SK-MEL-5 (cell line): ENCODE data around the gene CUL3. TPM values are rescaled to one million over a fixed set of nuclear protein-coding genes. Genes with fewer than 3 reads are reported as not detected.
"Not testable (repeated sequence)": the region's sequence is repeated elsewhere in the genome, so short reads cannot be mapped to it uniquely, and the experiment has no call there.

Source experiments
- DNase-seq: peaks from one replicate; pipeline ENCODE4 v3.0.0-alpha.2; 2016; ENCODE audit warnings: low read depth, low spot score
- in situ Hi-C: cut with HindIII; loops from 2 replicates; pipeline ENCODE4 v1.10.0; 2016; ENCODE audit warnings: low sequenced_read_pairs, high pct_unique_total_duplicates, low pct_unique_long_range_greater_than_20kb
- total RNA-seq: library from RNA; depleted of rRNA; stranded (reverse); fragments of >200 nt; shearing (Covaris generic); gene quantifications from 2 replicates; pipeline ENCODE4 v1.2.3, GENCODE V29; 2014

Gene CUL3
- total RNA-seq, 1 experiment from 2014 or later, result 52.9 TPM

DNA sequence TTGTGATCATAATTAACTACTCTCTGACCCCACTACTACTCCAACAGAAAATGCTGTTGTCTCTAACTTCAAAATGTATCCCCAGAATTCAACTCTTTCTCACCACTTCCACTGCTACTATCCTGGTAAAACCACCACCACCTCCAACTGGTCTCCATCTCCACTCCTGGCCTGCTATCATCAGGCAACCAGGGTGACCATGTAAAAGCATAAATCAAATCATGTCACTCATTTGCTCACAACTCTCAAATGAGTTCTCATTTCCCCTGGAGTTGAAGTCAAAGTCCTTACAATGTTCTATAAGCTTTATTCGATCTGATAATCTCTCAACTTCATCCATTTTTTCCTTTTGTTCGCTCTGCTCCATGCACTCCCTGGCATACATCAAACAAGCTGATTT lies 24.6 kb downstream of the CUL3 start:
- in situ Hi-C loops, result no loop called here

DNA sequence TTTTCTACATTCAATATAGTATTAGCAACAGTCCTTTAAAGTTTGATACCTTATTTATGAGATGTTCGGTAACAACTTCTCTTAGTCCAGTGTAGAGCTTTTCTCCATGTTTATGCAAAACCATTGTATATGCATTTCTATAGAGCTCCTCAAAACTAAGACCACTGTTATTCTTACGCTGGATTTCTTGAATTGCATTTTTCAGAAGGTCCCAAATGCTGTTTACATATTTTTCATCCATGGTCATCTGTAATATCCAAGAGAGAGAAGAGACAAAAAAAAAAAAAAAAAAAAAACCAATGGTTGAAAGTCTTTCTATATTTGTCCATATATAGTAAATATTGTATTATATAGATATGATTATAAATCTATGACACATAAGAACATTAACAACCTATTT lies 27.6 kb downstream of the CUL3 start:
- in situ Hi-C loops, result no loop called here
- no peak for DNase-seq

More for the DNA sequence above, 24.6 kb downstream of the CUL3 start:
- DNase-seq, result no peak

DNA sequence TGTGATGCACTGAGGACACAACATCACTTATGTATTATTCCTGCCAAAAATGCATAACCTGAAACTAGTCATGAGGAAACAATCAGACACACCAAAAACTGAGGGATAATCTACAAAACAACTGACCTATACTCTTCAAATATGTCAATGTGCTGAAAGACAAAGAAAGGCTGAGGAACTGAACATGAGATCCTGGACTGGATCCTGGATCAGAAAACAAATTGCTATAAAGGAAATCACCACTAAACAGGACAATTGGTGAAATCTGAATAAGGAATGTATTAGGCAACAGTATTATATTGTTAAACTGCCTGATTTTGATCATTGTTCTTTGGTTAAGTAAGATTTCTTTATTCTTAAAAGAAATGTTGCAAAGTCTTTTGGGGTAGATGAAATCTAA lies 28.8 kb downstream of the CUL3 start:
- in situ Hi-C loops, result no loop called here
- no peak for DNase-seq

DNA sequence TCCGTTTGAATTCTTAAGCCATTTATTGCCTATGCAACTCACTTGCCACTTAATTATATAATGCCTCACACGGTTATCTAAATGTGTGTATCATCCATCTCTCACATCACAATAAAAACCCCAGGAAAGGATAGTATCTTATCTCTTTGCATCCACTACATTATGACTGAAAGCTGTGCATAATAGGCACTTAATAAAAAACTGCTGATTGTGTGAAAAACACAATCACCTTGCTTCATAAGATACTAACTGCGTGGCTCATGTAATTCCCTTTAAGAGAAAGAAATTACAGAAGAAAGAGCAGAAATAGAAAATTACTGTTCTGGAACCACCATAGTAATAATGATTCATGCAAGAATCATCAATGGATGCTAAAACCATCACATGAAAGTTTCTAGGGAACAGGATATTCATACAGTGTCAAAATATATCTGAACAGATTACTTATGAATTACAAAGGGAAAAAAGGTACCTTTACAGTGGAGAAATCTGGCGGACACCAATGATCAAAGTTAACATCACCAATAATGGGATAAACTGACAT lies 29.3 kb downstream of the CUL3 start:
- DNase-seq, result no peak

DNA sequence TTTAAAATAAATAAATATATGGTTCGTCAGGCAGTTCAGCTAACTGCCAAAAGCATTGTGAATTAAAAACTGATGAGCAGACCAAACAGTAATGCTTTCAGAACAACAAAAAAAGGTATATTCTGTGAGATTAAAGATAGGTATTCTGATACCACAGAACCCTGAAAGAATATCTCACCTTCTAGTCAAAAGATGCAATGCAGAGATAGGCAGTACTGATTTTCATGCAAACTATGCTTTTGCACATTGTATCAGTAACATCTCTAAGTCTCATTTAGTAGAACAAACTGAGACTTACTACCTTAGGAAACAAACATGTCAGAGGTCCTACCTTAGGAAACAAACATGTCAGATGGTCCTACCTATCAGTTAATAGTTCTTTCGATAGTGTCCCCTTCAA lies 32.4 kb downstream of the CUL3 start:
- in situ Hi-C loops, result no loop called here
- DNase-seq, result no peak

More for the DNA sequence above, 29.3 kb downstream of the CUL3 start:
- in situ Hi-C loops, result no loop called here

DNA sequence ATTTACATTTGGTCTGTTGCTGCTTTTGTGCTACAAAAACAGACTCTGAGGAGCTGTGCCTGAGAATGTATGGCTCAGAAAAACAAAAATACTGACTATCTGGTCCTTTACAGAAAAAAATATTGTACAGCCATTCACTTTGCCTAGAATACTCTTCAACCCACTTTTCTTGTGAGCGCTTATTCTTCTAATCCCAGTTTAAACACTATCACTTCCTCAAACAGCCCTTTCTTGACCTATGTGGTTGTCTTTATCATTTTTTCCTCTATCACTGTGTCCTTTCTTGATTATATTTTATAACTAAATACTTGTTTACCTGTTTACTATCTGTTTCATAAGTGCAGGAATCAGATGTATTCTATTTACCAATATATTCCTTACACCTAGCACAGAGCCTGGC lies 33.5 kb downstream of the CUL3 start:
- in situ Hi-C loops, result no loop called here
- DNase-seq, result no peak

DNA sequence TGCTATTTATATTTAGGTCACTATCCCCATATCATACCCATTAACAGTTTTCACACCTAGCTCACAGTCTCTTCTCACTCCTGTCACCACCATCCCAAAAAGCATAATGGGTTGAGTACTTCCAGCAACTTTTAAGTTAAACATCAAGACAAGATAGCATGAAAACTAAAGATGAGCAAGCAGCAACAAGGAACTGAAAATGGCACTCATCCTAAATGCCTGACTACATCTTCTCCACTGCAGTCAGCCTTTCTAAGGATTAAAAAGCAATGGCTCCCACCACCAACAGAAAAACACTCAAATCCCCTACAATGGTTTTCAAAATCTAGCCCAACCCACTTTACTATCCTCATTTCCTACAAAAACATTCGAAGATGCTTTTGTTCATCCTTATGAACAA lies 38.2 kb downstream of the CUL3 start:
- DNase-seq, result no peak
- in situ Hi-C loops, result no loop called here

DNA sequence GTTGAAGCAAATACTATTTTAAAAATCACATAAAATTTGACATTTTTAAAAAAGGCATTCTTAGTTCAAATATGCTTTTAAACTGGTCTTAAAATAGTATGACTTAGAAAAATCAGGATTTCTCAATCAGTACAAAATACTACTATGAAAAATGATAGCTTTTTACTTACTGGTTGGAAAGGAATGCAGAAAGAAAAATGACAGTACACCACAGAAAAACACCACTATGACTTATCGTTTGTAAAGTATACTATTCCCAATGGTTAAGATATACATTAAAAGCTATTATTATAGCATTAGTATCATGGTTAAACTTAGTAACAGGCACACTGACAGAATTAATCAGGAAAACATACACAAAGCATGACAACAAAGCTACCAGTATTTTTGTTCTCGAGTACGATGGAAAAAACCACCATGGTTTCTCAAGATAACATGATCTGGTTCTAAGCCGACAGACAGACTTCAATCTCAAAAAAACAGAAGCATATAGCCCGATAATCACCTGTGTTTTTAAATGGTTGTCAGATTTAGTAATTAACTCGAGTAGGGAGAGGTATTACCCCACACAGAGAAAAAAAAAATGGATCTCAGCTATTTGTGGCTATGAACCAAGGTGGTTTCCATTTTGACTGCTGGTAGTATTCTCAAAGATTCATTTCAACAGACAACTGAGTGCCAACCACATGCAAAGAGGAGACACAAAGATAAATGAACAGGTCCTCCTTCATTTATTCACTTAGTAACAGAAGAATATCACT lies 39.1 kb downstream of the CUL3 start:
- DNase-seq, result no peak
- in situ Hi-C loops, result no loop called here

DNA sequence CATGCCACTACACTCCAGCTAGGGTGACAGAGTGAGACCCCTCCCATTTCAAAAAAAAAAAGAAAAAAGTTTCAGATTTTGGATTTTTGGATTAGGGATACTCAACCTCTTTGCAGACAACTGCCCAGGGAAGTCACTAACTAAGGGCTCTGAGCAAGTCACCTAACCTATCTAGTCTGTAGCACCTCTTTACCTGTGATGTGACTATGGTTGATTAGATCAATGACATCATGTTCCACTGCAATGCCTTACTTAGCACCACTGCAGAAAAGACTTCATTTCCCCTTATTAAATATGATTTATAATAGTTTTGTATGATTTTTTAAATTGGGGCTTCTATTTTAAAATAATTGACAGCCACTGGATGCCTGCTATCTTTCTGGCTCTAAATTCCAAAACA lies 41.2 kb downstream of the CUL3 start:
- in situ Hi-C loops, result no loop called here
- no peak for DNase-seq

DNA sequence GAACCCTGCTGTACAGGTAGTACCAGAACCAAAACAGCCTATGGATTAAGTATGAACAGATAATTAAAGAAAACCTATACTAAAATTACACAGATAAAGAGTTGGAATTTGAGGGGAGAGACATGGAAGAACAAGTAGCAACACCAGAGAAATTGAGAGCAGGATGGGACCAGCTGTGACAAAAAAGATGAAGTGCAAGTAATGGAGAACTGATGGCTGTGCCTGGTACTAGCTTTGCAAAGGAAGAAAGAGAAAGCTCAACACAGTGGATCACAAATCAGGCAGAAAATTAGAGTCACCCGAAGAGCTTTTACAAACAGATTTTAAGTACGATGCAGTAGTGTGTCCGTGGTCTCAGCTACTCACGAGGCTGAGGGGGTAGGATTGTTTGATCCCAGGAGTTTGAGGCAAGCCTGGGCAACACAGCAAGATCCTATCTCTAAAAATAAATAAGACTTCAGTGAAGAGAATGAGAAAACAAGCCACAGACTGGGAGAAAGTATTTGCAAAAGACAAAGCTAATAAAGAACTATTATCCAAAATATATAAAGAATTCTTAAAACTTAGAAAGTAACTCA lies 46.5 kb downstream of the CUL3 start:
- no peak for DNase-seq
- in situ Hi-C loops, result no loop called here

DNA sequence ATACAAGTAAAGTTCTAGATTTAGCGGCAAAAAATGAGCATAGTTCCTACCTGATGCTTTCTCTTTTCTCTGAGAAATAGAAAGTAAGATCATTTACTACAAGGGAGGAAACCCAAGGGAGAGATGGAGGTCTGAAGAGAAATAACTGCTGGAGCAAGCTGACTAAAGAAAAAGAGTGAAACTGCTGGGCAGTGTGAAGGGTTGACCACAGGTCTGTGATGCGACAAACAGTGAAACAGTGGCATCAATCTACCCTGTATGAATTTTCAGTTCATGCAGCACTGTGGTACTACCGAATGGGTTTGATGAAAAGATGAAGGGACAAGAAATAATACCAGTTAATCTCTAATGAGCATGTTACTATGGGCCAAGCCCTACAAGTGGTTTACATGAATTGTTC lies 52.2 kb downstream of the CUL3 start:
- in situ Hi-C loops, result no loop called here
- DNase-seq, result no peak

DNA sequence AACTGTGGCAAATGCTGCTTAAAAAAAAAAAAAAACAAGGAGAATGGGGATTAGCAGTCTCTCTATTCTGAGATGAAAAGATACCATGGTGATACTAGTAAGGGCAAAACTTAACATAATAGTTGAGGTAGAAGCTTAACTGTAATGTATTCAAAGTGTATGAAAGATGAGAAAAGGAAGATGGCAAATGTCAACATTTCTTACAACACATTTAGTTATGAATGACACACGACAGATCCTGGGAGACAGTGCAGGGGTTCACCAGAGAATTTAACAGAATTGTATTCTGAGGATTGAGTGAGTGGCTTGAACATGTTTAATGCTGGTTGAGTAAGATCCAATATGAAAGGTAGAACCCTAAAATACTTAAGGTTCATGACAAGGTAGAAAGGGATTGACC lies 52.7 kb downstream of the CUL3 start:
- DNase-seq, result no peak
- in situ Hi-C loops, result no loop called here

DNA sequence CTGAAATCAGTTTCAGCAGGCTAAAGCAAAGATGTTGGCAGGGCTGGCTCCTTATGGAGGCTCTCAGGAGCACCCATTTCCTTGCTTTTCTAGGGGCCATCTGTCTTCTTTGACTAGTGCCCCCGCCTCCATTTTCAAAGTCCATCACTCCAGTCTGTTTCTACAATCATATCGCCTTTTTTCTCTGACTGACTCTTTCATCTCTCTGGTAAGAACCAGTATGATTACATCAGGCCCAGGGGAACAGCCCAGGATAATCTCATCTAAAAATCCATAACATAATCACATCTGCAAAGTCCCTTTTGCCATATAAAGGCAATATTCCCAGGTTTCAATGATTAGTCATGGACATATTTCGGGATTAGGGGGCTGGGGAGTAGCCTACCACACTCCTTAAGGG lies 57.0 kb downstream of the CUL3 start:
- no peak for DNase-seq
- in situ Hi-C loops, result no loop called here

DNA sequence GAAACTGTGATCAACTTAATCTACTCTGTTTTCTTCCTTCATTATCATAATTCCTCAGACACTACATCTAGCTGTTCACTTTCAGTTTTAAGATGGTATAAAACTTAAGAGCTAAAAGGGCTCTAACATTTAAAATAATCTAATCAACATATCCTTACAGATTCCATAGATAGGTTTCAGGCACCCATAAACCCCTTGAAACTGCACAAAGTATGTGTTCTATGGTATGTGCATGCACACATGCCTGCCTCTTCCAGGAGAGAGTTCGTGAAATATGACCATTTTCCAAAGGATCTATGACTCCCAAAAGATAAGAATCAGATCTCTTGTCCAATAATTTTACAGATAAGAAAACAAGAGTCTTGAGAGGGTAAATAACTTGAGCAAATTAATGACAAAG lies 59.4 kb downstream of the CUL3 start:
- in situ Hi-C loops, result no loop called here
- DNase-seq, result no peak

DNA sequence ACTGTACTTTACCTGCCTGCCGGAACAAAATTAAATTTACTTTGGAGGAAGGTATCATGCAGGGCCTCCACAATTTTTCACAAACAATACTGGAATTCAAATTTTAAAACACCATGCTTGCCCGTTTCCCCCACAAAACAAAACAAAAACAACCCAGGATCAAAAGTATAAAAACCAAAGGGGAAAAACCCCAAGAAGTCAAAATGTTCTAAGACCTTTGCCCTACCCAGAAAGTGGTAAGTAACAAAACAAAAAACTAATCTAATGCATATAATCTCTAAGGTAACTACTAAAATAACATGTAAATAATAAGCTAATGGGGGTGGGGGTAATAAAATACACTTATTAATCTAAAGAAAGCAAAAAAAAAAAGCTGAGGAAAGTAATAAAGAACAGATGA lies 60.5 kb downstream of the CUL3 start:
- in situ Hi-C loops, result no loop called here
- no peak for DNase-seq

DNA sequence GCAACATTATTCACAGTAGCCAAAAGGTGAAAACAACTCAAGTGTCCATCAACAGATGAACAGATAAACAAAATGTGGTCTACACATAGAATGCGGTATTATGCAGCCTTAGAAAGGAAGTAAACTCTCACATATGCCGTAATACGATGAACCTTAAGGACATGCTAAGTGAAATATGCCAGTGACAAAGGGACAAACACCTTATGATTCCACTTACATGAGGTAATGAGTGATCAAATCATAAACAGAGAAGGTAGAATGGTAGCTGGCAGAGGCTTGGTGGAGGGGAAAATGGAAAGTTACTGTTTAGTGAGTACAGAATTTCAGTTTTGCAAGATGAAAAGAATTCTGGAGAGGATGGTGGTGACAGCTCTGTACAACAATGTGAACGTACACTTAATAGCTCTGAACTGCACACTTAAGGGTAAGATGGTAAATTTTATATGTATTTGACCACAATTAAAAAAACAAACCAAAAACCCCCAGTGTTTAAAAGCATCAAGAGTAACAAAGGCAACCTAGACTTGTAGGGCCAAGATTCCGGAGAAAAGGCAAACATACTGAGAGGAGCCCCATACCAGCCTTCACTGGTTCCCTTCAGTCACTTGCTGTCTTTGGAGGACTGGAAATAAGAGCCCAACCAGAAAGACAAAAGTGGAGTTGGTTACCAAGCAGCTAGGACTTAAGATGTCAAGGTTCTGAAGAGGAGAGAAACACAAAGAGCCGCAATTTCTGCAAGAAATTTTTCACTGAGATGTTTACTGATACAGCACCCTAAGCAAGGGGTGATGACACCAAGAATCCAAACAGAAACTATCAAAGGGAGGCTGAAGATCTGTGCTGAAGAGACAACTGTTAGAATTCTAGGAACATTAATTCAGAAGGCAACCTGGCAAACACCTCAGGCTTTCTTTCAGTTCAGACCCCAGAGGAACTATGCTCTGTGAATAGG lies 61.3 kb downstream of the CUL3 start:
- DNase-seq, result no peak
- in situ Hi-C loops, result no loop called here

DNA sequence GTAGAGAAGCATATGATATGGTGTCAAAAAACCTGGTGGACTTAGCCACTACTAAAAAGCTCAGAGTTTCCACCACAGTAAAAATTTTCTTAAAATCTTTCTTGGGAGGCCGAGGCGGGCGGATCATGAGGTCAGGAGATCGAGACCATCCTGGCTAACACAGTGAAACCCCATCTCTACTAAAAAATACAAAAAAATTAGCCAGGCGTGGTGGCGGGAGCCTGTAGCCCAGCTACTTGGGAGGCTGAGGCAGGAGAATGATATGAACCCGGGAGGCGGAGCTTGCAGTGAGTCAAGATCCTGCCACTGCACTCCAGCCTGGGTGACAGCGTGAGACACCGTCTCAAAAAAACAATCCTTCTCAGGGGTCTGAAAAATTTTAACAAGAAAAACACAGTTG lies 62.7 kb downstream of the CUL3 start:
- DNase-seq, in situ Hi-C loops: not testable (repeated sequence)

DNA sequence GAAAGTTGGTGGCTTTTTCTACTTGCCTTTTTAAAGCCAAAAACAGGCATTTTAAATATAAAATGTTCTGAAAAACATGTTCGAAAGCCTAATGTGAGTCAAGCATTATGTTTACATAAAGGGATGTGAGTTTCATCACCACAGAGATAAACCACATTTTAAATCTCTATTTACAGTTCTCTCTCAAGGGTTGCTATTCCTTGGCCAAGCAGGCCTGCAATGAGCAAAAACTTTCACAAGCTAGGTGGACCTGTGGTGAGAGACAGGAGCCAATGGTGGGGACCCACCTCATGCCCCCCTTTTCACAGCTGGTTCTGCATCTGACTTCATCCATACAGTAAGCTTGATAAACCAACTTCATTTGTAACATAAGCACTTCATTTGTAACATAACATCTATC lies 65.1 kb downstream of the CUL3 start:
- in situ Hi-C loops, result no loop called here
- DNase-seq, result no peak
